H1 (cell line): ENCODE measurements around the gene RPL7A. TPM values are rescaled to one million over a fixed set of nuclear protein-coding genes. Genes with fewer than 3 reads are reported as not detected.

ENCODE experiments used
- CTCF ChIA-PET: fragments of 300-600 bp; sonication (Branson Sonifier 250); formaldehyde crosslinking; loops from one replicate; lab custom pipeline; 2021; ENCODE audit not compliant: partially characterized antibody; lab: Charles Lee
- POLR2A ChIA-PET: fragments of 300-600 bp; sonication (Branson Sonifier 250); formaldehyde crosslinking; loops from one replicate; lab custom pipeline; 2021; ENCODE audit warnings: inconsistent platforms; ENCODE audit not compliant: partially characterized antibody; lab: Charles Lee
- DNase-seq, 2 experiments: peaks; one replicate each; pipeline versions ENCODE4 v3.0.0 to v3.0.0-alpha.2; 2010 to 2022; ENCODE audit warnings: low spot score in 2 of 2, low read depth in 1 of 2, mixed read lengths in 1 of 2
- FAIRE-seq: peaks from 2 replicates; lab custom pipeline; 2011; peaks lifted over from hg19 to GRCh38; lab: Jason Lieb, UNC
- H2AFZ ChIP-seq: 2 replicates; pipeline ENCODE4 v1.8.1; 2012; ENCODE audit warnings: low read length, inconsistent platforms
- H2AK5ac ChIP-seq: 2 replicates; pipeline ENCODE4 v1.6.1; 2013; ENCODE audit warnings: low read depth, low read length
- H2BK120ac ChIP-seq: replicated peaks from 2 replicates; pipeline ENCODE3; 2013; ENCODE audit warnings: low read depth, low read length, inconsistent platforms
- H2BK12ac ChIP-seq: 2 replicates; pipeline ENCODE4 v1.6.1; 2013; ENCODE audit warnings: low read depth, low read length
- H2BK15ac ChIP-seq: 2 replicates; pipeline ENCODE4 v1.6.1; 2013; ENCODE audit warnings: low read length
- H2BK20ac ChIP-seq: 2 replicates; pipeline ENCODE4 v1.6.1; 2013; ENCODE audit warnings: low read length
- H2BK5ac ChIP-seq: 2 replicates; pipeline ENCODE4 v1.6.1; 2013; ENCODE audit warnings: low read depth, low read length
- H3K14ac ChIP-seq: 2 replicates; pipeline ENCODE4 v1.6.1; 2013; ENCODE audit warnings: inconsistent platforms; ENCODE audit not compliant: insufficient read length
- H3K18ac ChIP-seq: 2 replicates; pipeline ENCODE4 v1.6.1; 2013; ENCODE audit warnings: low read length; ENCODE audit errors: extremely low read depth
- H3K23ac ChIP-seq: 2 replicates; pipeline ENCODE4 v1.6.1; 2013; ENCODE audit warnings: inconsistent platforms; ENCODE audit not compliant: insufficient read length
- H3K23me2 ChIP-seq: 2 replicates; pipeline ENCODE4 v1.6.1; 2013; ENCODE audit warnings: low read depth, low read length
- H3K27ac ChIP-seq: 2 replicates; pipeline ENCODE4 v1.6.1; 2011; ENCODE audit warnings: low read depth, low read length, inconsistent platforms
- H3K27me3 ChIP-seq, 4 experiments: replicated peaks in 1 of 4; 1 replicate in 1 of 4; 2 replicates in 3 of 4; pipeline versions ENCODE4 v1.6.1 to v1.8.1; 2011 to 2013; ENCODE audit warnings: low read length in 3 of 4, mild to moderate bottlenecking in 3 of 4, inconsistent platforms in 2 of 4, mixed read lengths in 2 of 4, moderate library complexity in 1 of 4; ENCODE audit not compliant: control insufficient read depth in 3 of 4, insufficient read depth in 3 of 4; ENCODE audit errors: extremely low read depth in 1 of 4
- H3K36me3 ChIP-seq, 4 experiments: 2 replicates each; pipeline versions ENCODE4 v1.6.1 to v1.8.1; 2011 to 2013; ENCODE audit warnings: mild to moderate bottlenecking in 4 of 4, low read length in 3 of 4, moderate library complexity in 2 of 4, control low read depth in 1 of 4, inconsistent platforms in 1 of 4; ENCODE audit not compliant: insufficient read depth in 4 of 4, control insufficient read depth in 2 of 4
- H3K4ac ChIP-seq: replicated peaks from 2 replicates; pipeline ENCODE3; 2013; ENCODE audit warnings: low read length, low read depth, mixed read lengths, inconsistent platforms; ENCODE audit not compliant: insufficient read length
- H3K4me1 ChIP-seq, 4 experiments: replicated peaks in 1 of 4; 1 replicate in 1 of 4; 2 replicates in 3 of 4; pipeline versions ENCODE4 v1.6.1 to v1.8.1; 2011 to 2013; ENCODE audit warnings: low read length in 3 of 4, inconsistent platforms in 2 of 4, mixed read lengths in 1 of 4; ENCODE audit not compliant: insufficient read depth in 4 of 4, control insufficient read depth in 3 of 4
- H3K4me2 ChIP-seq, 2 experiments: 2 replicates each; pipeline versions ENCODE4 v1.6.1 to v1.8.1; 2011 to 2013; ENCODE audit warnings: low read depth in 2 of 2, low read length in 2 of 2, control low read depth in 1 of 2, inconsistent platforms in 1 of 2, mild to moderate bottlenecking in 1 of 2; ENCODE audit not compliant: insufficient read depth in 1 of 2
- H3K4me3 ChIP-seq, 4 experiments: fragments of 200-600, 300-600 bp in 1 of 4; sonication (generic), shearing (Covaris generic), sonication (Bioruptor Twin) in 1 of 4; 2 replicates each; pipeline versions ENCODE4 v1.5.1 to v1.8.1; 2011 to 2016; ENCODE audit warnings: low read length in 4 of 4, low read depth in 3 of 4, control low read depth in 2 of 4, inconsistent platforms in 2 of 4, mild to moderate bottlenecking in 2 of 4, mixed read lengths in 1 of 4, moderate library complexity in 1 of 4; ENCODE audit not compliant: insufficient read depth in 2 of 4; ENCODE audit errors: extremely low read depth in 1 of 4
- H3K56ac ChIP-seq: replicated peaks from 2 replicates; pipeline ENCODE3; 2013; ENCODE audit warnings: low read depth, mild to moderate bottlenecking, mixed read lengths, low read length, inconsistent platforms; ENCODE audit not compliant: insufficient read length
- H3K79me1 ChIP-seq: 2 replicates; pipeline ENCODE4 v1.6.1; 2013; ENCODE audit warnings: low read depth, low read length, control low read depth
- H3K79me2 ChIP-seq, 2 experiments: 2 replicates each; pipeline versions ENCODE4 v1.6.1 to v1.8.1; 2012 to 2013; ENCODE audit warnings: low read length in 2 of 2, mild to moderate bottlenecking in 2 of 2, inconsistent platforms in 1 of 2; ENCODE audit not compliant: insufficient read depth in 2 of 2, control insufficient read depth in 1 of 2
- H3K9ac ChIP-seq, 4 experiments: replicated peaks in 1 of 4; 1 replicate in 1 of 4; 2 replicates in 3 of 4; pipeline versions ENCODE4 v1.6.1 to v1.8.1; 2011 to 2013; ENCODE audit warnings: low read depth in 3 of 4, low read length in 3 of 4, control low read depth in 2 of 4, mild to moderate bottlenecking in 2 of 4, moderate library complexity in 2 of 4, inconsistent platforms in 1 of 4; ENCODE audit errors: extremely low read depth in 1 of 4
- H3K9me3 ChIP-seq, 2 experiments: 2 replicates each; pipeline versions ENCODE4 v1.6.1 to v1.8.1; 2012 to 2013; ENCODE audit warnings: mild to moderate bottlenecking in 2 of 2, moderate library complexity in 2 of 2, control low read depth in 1 of 2, inconsistent platforms in 1 of 2, low read depth in 1 of 2, low read length in 1 of 2, mixed read lengths in 1 of 2; ENCODE audit not compliant: insufficient read depth in 2 of 2
- H4K20me1 ChIP-seq, 2 experiments: replicated peaks in 1 of 2; 2 replicates each; pipeline versions ENCODE3 to v1.8.1; 2011 to 2013; ENCODE audit warnings: inconsistent platforms in 2 of 2, low read length in 2 of 2, mild to moderate bottlenecking in 1 of 2; ENCODE audit not compliant: insufficient read depth in 2 of 2, control insufficient read depth in 1 of 2
- H4K5ac ChIP-seq: 2 replicates; pipeline ENCODE4 v1.6.1; 2013; ENCODE audit warnings: low read length, low read depth, mixed read lengths, inconsistent platforms; ENCODE audit not compliant: insufficient read length
- H4K8ac ChIP-seq: 2 replicates; pipeline ENCODE4 v1.8.0; 2013; ENCODE audit warnings: mild to moderate bottlenecking, moderate library complexity, low read length, inconsistent platforms; ENCODE audit not compliant: insufficient read depth; ENCODE audit errors: extremely low read depth
- H4K91ac ChIP-seq: replicated peaks from 2 replicates; pipeline ENCODE3; 2013; ENCODE audit warnings: low read length, mixed read lengths, inconsistent platforms; ENCODE audit not compliant: insufficient read length
- CEBPB ChIP-seq: IDR thresholded peaks from 2 replicates; pipeline ENCODE4 v1.6.1; 2012; ENCODE audit warnings: low read depth, low read length
- POLR2AphosphoS5 ChIP-seq: IDR thresholded peaks from 2 replicates; pipeline ENCODE4 v1.6.1; 2011; ENCODE audit warnings: low read depth, low read length
- RBBP5 ChIP-seq: IDR thresholded peaks from 2 replicates; pipeline ENCODE4 v1.7.1; 2012; ENCODE audit warnings: low read depth, mild to moderate bottlenecking, inconsistent platforms, low read length, moderate library complexity, borderline replicate concordance
- SIN3A ChIP-seq, 2 experiments: IDR thresholded peaks in 1 of 2; conservative IDR thresholded peaks in 1 of 2; 2 replicates each; pipeline ENCODE4 v1.6.1; 2011 to 2012; ENCODE audit warnings: low read length in 2 of 2, improper control_type of control experiment in 1 of 2, low read depth in 1 of 2, mild to moderate bottlenecking in 1 of 2
- TBP ChIP-seq: IDR thresholded peaks from 2 replicates; pipeline ENCODE4 v1.6.1; 2011; ENCODE audit warnings: low read depth, low read length, improper control_type of control experiment
- WGBS, 2 experiments: shearing (Covaris generic) in 1 of 2; methylation state at CpG; one replicate each; pipeline versions ENCODE4 v1.1.6 to v1.1.7; 2013 to 2015; ENCODE audit warnings: low lambda C conversion rate in 2 of 2, mixed read lengths in 2 of 2, inconsistent platforms in 1 of 2, low coverage in 1 of 2, missing lambda C conversion rate in 1 of 2; ENCODE audit not compliant: insufficient replicate concordance in 2 of 2, insufficient coverage in 1 of 2, insufficient read length in 1 of 2; ENCODE audit errors: extremely low coverage in 1 of 2, missing lambda C conversion rate in 1 of 2; 5-methylcytosine and 5-hydroxymethylcytosine counted together
- polyA plus RNA-seq, 7 experiments: library from polyadenylated mRNA; depleted of rRNA in 3 of 7; stranded (reverse) in 5 of 7; unstranded in 2 of 7; fragments of >200 nt in 5 of 7; fragments of 200-250 nt in 2 of 7; gene quantifications; 1 replicate in 5 of 7; 2 replicates in 1 of 7; 4 replicates in 1 of 7; pipeline versions ENCODE4 v1.2.1 to v1.2.3, GENCODE V29; 2011 to 2013; ENCODE audit warnings: missing spikeins in 2 of 7, mixed read lengths in 2 of 7
- total RNA-seq: library from RNA; stranded (reverse); fragmentation: NEBNext Ultra II Directional; extraction: Animal tissue kit (Norgen Biotek cat#: 25700); gene quantifications from 2 replicates; pipeline ENCODE4 v1.2.1, GENCODE V29; 2021

The RPL7A gene
- total and polyA plus RNA-seq, 2 of the 8 experiments (the other 6 are each of a cell fraction or from before 2014, with no cell fraction given), result 2,578 to 2,783 TPM

DNA sequence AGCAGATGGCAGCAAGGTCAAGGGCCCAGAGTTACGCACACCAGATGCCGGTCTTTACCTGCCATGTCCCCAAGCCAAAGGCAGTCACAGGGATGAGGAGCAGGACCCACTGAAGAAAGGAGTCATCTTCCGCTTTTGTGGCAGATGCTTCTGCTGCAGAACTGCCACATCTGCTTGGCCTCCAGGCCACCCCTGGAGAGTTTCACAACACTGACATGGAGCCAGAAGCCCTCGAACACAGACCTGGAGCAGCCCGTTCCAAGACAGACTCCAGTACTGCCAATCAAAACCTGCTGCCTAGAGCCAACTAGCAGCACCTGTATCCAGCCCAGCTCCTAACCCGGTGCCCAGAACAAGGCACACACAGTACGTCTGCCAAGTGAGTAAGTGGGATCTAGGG lies 6.7 kb downstream of the RPL7A start:
- H4K20me1 ChIP-seq, result peaks cover 11 to 12% of the 10 kb centered on the region in 2 experiments
- CTCF ChIA-PET, result interaction anchor here (0.9 to 8.2 kb wide), 11 partner anchors 8 to 168 kb away, joined by 3 to 90 read pairs (median 8); partner anchors contain the start of genes MED22 and RPL7A

More for the DNA sequence above, 6.7 kb downstream of the RPL7A start:
- Histone ChIP-seq H2BK12ac (no peak overlapping the region), H3K79me2 (peaks cover 0 to 21% of the 10 kb centered on the region in 2 experiments; a peak in 2 of 4 replicates), H3K4me2 (no peak overlapping the region; a peak in 1 of 4 replicates), H2BK15ac (no peak overlapping the region), H3K23ac (no peak overlapping the region), H2AFZ (no peak overlapping the region), H3K9me3 (no peaks in the 10 kb centered on the region), H3K36me3 (peaks cover 17 to 34% (median 31%) of the 10 kb centered on the region in 4 experiments), H3K4me1 (peaks cover 0 to 8% (median 3%) of the 10 kb centered on the region in 4 experiments; a peak in 5 of 7 replicates), H3K4ac (no peak overlapping the region), H3K23me2 (peaks cover 2% of the 10 kb centered on the region; the same call in 1 of the 2 replicates), H4K8ac (peak overlapping the region; percentile 39; the same call in 1 of the 2 replicates), H4K91ac (no peak overlapping the region), H2BK120ac (no peak overlapping the region), H3K56ac (no peak overlapping the region), H3K9ac (no peak overlapping the region; a peak in 1 of 7 replicates), H3K4me3 (no peak overlapping the region), H4K5ac (no peak overlapping the region), H3K18ac (no peak overlapping the region), H2BK5ac (no peak overlapping the region), H3K79me1 (peaks cover 2% of the 10 kb centered on the region; the same call in 1 of the 2 replicates), H3K27ac (no peak overlapping the region), H2AK5ac (no peak overlapping the region; the same call in 1 of the 2 replicates), H3K27me3 (no peaks in the 10 kb centered on the region), H2BK20ac (no peak overlapping the region), H3K14ac (no peak overlapping the region)
- no peak for FAIRE-seq
- DNase-seq, result no peak
- WGBS, 2 experiments, result 94% methylated on average over 7 of the region's 7 CpGs; no CpG with 5 or more reads in 1 of the 2 experiments
- POLR2A ChIA-PET, result interaction anchor here (1.7 to 16.1 kb wide), 9 partner anchors 10 to 105 kb away, joined by 4 to 461 read pairs (median 13); partner anchors contain the start of genes CACFD1, MED22, RPL7A and STKLD1
- no peak for TF ChIP-seq RBBP5
- no peak for TF ChIP-seq SIN3A (conservative IDR thresholded peaks at IDR 0.05 in 1 of 2, IDR thresholded peaks at IDR 0.05 in 1 of 2; ENCODE audit: low read depth in 1 of 2, low read length in 2 of 2)
- TF ChIP-seq CEBPB, result no peak
- TF ChIP-seq POLR2AphosphoS5, result no peak; the same call in 1 of the 2 replicates
- no peak for TF ChIP-seq TBP
